Keratinocyte (primary cell): ENCODE measurements around the gene PADI6. TPM values are rescaled to one million over a fixed set of nuclear protein-coding genes. Genes with fewer than 3 reads are reported as not detected.

Experiments
- DNase-seq: peaks from one replicate; pipeline ENCODE4 v3.0.0-alpha.2; 2011; ENCODE audit warnings: low read depth, missing footprints, low spot score
- FAIRE-seq: peaks from 2 replicates; lab custom pipeline; 2011; peaks lifted over from hg19 to GRCh38; lab: Jason Lieb, UNC
- H2AFZ ChIP-seq: 2 replicates; pipeline ENCODE4 v1.6.0; 2012; ENCODE audit warnings: low read length, control low read depth, inconsistent platforms; ENCODE audit not compliant: control insufficient read depth
- H3K27ac ChIP-seq: 2 replicates; pipeline ENCODE4 v1.5.1; 2011; ENCODE audit warnings: low read length; ENCODE audit not compliant: control insufficient read depth, insufficient read depth
- H3K27me3 ChIP-seq: 3 replicates; pipeline ENCODE4 v1.6.0; 2011; ENCODE audit warnings: low read length; ENCODE audit not compliant: control insufficient read depth, insufficient read depth; ENCODE audit errors: extremely low read depth
- H3K36me3 ChIP-seq, 2 experiments: 2 replicates in 1 of 2; 3 replicates in 1 of 2; pipeline ENCODE4 v1.5.1; 2011; ENCODE audit warnings: low read length in 2 of 2, mild to moderate bottlenecking in 1 of 2; ENCODE audit not compliant: control insufficient read depth in 2 of 2, insufficient read depth in 2 of 2; ENCODE audit errors: extremely low read depth in 1 of 2
- H3K4me1 ChIP-seq: 3 replicates; pipeline ENCODE4 v1.5.1; 2011; ENCODE audit warnings: low read length; ENCODE audit not compliant: control insufficient read depth, insufficient read depth; ENCODE audit errors: extremely low read depth
- H3K4me2 ChIP-seq: 3 replicates; pipeline ENCODE4 v1.6.0; 2011; ENCODE audit warnings: low read depth, low read length; ENCODE audit not compliant: control insufficient read depth, insufficient read depth; ENCODE audit errors: extremely low read depth
- H3K4me3 ChIP-seq, 3 experiments: fragments of 200-600 bp in 1 of 3; sonication (generic) in 1 of 3; 2 replicates in 2 of 3; 3 replicates in 1 of 3; pipeline ENCODE4 v1.5.1; 2011 to 2016; ENCODE audit warnings: low read length in 3 of 3, mild to moderate bottlenecking in 3 of 3, control low read depth in 2 of 3, inconsistent platforms in 1 of 3, low read depth in 1 of 3, mixed read lengths in 1 of 3, mixed run types in 1 of 3, moderate library complexity in 1 of 3; ENCODE audit not compliant: control insufficient read depth in 2 of 3, insufficient read depth in 2 of 3; ENCODE audit errors: extremely low read depth in 1 of 3
- H3K79me2 ChIP-seq: 2 replicates; pipeline ENCODE4 v1.6.0; 2012; ENCODE audit warnings: low read length; ENCODE audit not compliant: control insufficient read depth, insufficient read depth
- H3K9ac ChIP-seq: 3 replicates; pipeline ENCODE4 v1.6.0; 2011; ENCODE audit warnings: low read length; ENCODE audit not compliant: control insufficient read depth, insufficient read depth; ENCODE audit errors: extremely low read depth
- H3K9me1 ChIP-seq: 3 replicates; pipeline ENCODE4 v1.6.0; 2011; ENCODE audit warnings: low read length; ENCODE audit not compliant: control insufficient read depth, insufficient read depth; ENCODE audit errors: extremely low read depth
- H3K9me3 ChIP-seq: 2 replicates; pipeline ENCODE4 v1.5.1; 2012; ENCODE audit warnings: low read depth, low read length; ENCODE audit not compliant: control insufficient read depth
- H4K20me1 ChIP-seq: 3 replicates; pipeline ENCODE4 v1.6.0; 2011; ENCODE audit warnings: low read length; ENCODE audit not compliant: control insufficient read depth, insufficient read depth; ENCODE audit errors: extremely low read depth
- CTCF ChIP-seq, 3 experiments: IDR thresholded peaks in 1 of 3; conservative IDR thresholded peaks in 1 of 3; optimal IDR thresholded peaks in 1 of 3; 2 replicates in 2 of 3; 3 replicates in 1 of 3; pipeline versions ENCODE3 to v1.5.1; 2011; ENCODE audit warnings: low read length in 3 of 3, mild to moderate bottlenecking in 3 of 3, moderate library complexity in 2 of 3, control low read depth in 1 of 3, inconsistent platforms in 1 of 3; ENCODE audit not compliant: insufficient read depth in 2 of 3; ENCODE audit errors: extremely low read depth in 1 of 3
- EZH2 ChIP-seq: IDR thresholded peaks from one replicate; pipeline ENCODE4 v1.6.1; 2012; ENCODE audit warnings: inconsistent platforms, mild to moderate bottlenecking, low read length, moderate library complexity
- dilution Hi-C: fragments of 300-500 bp; cut with MboI; formaldehyde crosslinking; loops from one replicate; pipeline ENCODE4 v1.7.0; 2020; ENCODE audit warnings: low sequenced_read_pairs; ENCODE audit not compliant: extremely low pct_ligation_motif_present
- polyA plus RNA-seq, 5 experiments: library from polyadenylated mRNA; depleted of rRNA in 3 of 5; stranded (reverse) in 3 of 5; stranded (forward) in 1 of 5; unstranded in 1 of 5; fragments of >200 nt; gene quantifications; 1 replicate in 1 of 5; 2 replicates in 3 of 5; 3 replicates in 1 of 5; pipeline versions ENCODE4 v1.2.1 to v1.2.3, GENCODE V29; 2011 to 2012; ENCODE audit warnings: missing spikeins in 2 of 5, low read depth in 1 of 5, low replicate concordance in 1 of 5

The PADI6 gene
- polyA plus RNA-seq, 1 donor (not counting 4 experiments of a cell fraction or from before 2014, with no cell fraction given): not detected

- DNase-seq: no peak
- H3K79me2 ChIP-seq: no peaks in the 10 kb centered on the region
- FAIRE-seq: no peak
- no peak overlapping the region for H3K4me2 ChIP-seq
- H4K20me1 ChIP-seq: no peaks in the 10 kb centered on the region
- TF ChIP-seq CTCF (optimal IDR thresholded peaks at IDR 0.05 in 1 of 3, IDR thresholded peaks at IDR 0.05 in 1 of 3, conservative IDR thresholded peaks at IDR 0.05 in 1 of 3; ENCODE audit: extremely low read depth in 1 of 3, insufficient read depth in 2 of 3, low read length in 3 of 3): peak in 1 of 3 experiments; percentile 10
- no peak for TF ChIP-seq EZH2
- H3K27ac ChIP-seq: no peak overlapping the region
- H2AFZ ChIP-seq: no peak overlapping the region
- no peaks in the 10 kb centered on the region for H3K36me3 ChIP-seq
- no peaks in the 10 kb centered on the region for H3K9me1 ChIP-seq
- no peaks in the 10 kb centered on the region for H3K27me3 ChIP-seq
- no peak overlapping the region for H3K4me3 ChIP-seq
- dilution Hi-C loops: loop anchor here (10.0 kb wide), 1 partner anchor 74 kb away; no protein-coding TSS in a partner anchor
- peaks cover 3% of the 10 kb centered on the region for H3K4me1 ChIP-seq
- H3K9ac ChIP-seq: no peak overlapping the region
- no peaks in the 10 kb centered on the region for H3K9me3 ChIP-seq
Measured at GRCh38 chr1:17359031-17359430, 13.0 kb upstream of the PADI6 start.

GRCh38 chr1:17359808-17360207, 12.2 kb upstream of the PADI6 start:
- no peak for DNase-seq
- H3K4me3 ChIP-seq: no peak overlapping the region
- H4K20me1 ChIP-seq: no peaks in the 10 kb centered on the region
- H3K9me1 ChIP-seq: no peaks in the 10 kb centered on the region
- peak overlapping the region; percentile 12 for H2AFZ ChIP-seq
- dilution Hi-C loops: loop anchor here (10.0 kb wide), 1 partner anchor 75 kb away; no protein-coding TSS in a partner anchor
- H3K9ac ChIP-seq: no peak overlapping the region
- H3K27ac ChIP-seq: no peak overlapping the region
- H3K36me3 ChIP-seq: no peaks in the 10 kb centered on the region
- H3K27me3 ChIP-seq: no peaks in the 10 kb centered on the region
- FAIRE-seq: no peak
- TF ChIP-seq CTCF (optimal IDR thresholded peaks at IDR 0.05 in 1 of 3, IDR thresholded peaks at IDR 0.05 in 1 of 3, conservative IDR thresholded peaks at IDR 0.05 in 1 of 3; ENCODE audit: extremely low read depth in 1 of 3, insufficient read depth in 2 of 3, low read length in 3 of 3) (no peak), EZH2 (no peak)
- H3K4me2 ChIP-seq: no peak overlapping the region
- no peaks in the 10 kb centered on the region for H3K79me2 ChIP-seq
- H3K9me3 ChIP-seq: no peaks in the 10 kb centered on the region
- H3K4me1 ChIP-seq: no peaks in the 10 kb centered on the region
